K562 (cell line): Measurements from ENCODE around the gene FAM162B.

ENCODE experiments used
- JUND ChIP-seq, 2 experiments: IDR thresholded peaks; 2 replicates in 1 of 2; 3 replicates in 1 of 2; pipeline ENCODE4 v1.6.1; 2011; ENCODE audit warnings: borderline replicate concordance in 2 of 2, low read depth in 2 of 2, low read length in 2 of 2, improper control_type of control experiment in 1 of 2, missing biosample characterization in 1 of 2, missing genetic modification characterization in 1 of 2, missing genetic modification reagents in 1 of 2
- NR1H2 ChIP-seq: sonication (generic); formaldehyde crosslinking; IDR thresholded peaks from 2 replicates; pipeline ENCODE4 v1.4.0; 2020; ENCODE audit warnings: mild to moderate bottlenecking, missing genetic modification reagents
- RFX7 ChIP-seq: fragments of 250-450 bp; sonication (Bioruptor Pico); IDR thresholded peaks from 2 replicates; pipeline ENCODE4 v1.5.1; 2021; ENCODE audit warnings: mild to moderate bottlenecking
- ZNF324 ChIP-seq: fragments of 250-450 bp; sonication (Bioruptor Pico); IDR thresholded peaks from 2 replicates; pipeline ENCODE4 v1.4.0; 2020; ENCODE audit warnings: mild to moderate bottlenecking
- TF ChIP-seq, protein P1 (sequence below): fragments of 250-450 bp; sonication (Bioruptor Pico); IDR thresholded peaks from 2 replicates; pipeline ENCODE4 v1.8.0; 2021; ENCODE audit warnings: moderate library complexity, mild to moderate bottlenecking, inconsistent platforms
- TF ChIP-seq, protein P2 (sequence below): fragments of 250-450 bp; sonication (Bioruptor Pico); IDR thresholded peaks from 2 replicates; pipeline ENCODE4 v1.8.0; 2022; ENCODE audit warnings: moderate library complexity, mild to moderate bottlenecking, inconsistent platforms
- TF ChIP-seq, protein P3 (sequence below), 3 experiments: IDR thresholded peaks in 2 of 3; conservative IDR thresholded peaks in 1 of 3; 2 replicates each; pipeline ENCODE4 v1.5.1; 2011 to 2012; ENCODE audit warnings: low read length in 3 of 3, mild to moderate bottlenecking in 3 of 3, control low read depth in 2 of 3, improper control_type of control experiment in 1 of 3, inconsistent platforms in 1 of 3, low read depth in 1 of 3, mixed read lengths in 1 of 3, moderate library complexity in 1 of 3; ENCODE audit not compliant: insufficient read depth in 2 of 3

DNA sequence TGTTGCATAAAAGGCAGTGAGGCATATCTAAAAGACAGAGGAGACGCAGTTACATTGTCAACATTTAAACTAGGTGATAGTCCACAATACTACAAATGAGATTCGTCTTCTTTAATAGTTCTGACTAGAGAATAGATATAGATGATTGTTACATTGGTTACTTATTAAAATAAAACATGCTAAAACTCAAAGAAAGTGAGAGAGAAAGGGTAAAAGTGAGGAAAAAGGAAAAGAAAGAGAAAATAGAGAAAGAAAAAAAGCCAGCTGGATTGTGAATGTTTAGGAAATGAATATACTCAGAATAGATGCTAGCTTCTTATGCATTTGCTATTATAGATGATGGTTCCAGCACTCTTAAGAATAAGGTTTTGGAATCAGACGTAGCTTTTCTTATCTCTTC, 27.7 kb upstream of the FAM162B start:
- TF ChIP-seq, protein P1, sequence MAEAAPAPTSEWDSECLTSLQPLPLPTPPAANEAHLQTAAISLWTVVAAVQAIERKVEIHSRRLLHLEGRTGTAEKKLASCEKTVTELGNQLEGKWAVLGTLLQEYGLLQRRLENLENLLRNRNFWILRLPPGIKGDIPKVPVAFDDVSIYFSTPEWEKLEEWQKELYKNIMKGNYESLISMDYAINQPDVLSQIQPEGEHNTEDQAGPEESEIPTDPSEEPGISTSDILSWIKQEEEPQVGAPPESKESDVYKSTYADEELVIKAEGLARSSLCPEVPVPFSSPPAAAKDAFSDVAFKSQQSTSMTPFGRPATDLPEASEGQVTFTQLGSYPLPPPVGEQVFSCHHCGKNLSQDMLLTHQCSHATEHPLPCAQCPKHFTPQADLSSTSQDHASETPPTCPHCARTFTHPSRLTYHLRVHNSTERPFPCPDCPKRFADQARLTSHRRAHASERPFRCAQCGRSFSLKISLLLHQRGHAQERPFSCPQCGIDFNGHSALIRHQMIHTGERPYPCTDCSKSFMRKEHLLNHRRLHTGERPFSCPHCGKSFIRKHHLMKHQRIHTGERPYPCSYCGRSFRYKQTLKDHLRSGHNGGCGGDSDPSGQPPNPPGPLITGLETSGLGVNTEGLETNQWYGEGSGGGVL (CRISPR knock-in tag): no peak
- TF ChIP-seq JUND (IDR thresholded peaks at IDR 0.05; ENCODE audit: borderline replicate concordance, low read depth, low read length) (no peak), JUND (tag; IDR thresholded peaks at IDR 0.05; ENCODE audit: borderline replicate concordance, low read depth, low read length) (no peak), ZNF324 (CRISPR knock-in tag) (no peak), RFX7 (CRISPR knock-in tag) (no peak), NR1H2 (CRISPR knock-in tag) (no peak)
- TF ChIP-seq, protein P2, sequence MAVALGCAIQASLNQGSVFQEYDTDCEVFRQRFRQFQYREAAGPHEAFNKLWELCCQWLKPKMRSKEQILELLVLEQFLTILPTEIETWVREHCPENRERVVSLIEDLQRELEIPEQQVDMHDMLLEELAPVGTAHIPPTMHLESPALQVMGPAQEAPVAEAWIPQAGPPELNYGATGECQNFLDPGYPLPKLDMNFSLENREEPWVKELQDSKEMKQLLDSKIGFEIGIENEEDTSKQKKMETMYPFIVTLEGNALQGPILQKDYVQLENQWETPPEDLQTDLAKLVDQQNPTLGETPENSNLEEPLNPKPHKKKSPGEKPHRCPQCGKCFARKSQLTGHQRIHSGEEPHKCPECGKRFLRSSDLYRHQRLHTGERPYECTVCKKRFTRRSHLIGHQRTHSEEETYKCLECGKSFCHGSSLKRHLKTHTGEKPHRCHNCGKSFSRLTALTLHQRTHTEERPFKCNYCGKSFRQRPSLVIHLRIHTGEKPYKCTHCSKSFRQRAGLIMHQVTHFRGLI (CRISPR knock-in tag): no peak
- TF ChIP-seq, protein P3, sequence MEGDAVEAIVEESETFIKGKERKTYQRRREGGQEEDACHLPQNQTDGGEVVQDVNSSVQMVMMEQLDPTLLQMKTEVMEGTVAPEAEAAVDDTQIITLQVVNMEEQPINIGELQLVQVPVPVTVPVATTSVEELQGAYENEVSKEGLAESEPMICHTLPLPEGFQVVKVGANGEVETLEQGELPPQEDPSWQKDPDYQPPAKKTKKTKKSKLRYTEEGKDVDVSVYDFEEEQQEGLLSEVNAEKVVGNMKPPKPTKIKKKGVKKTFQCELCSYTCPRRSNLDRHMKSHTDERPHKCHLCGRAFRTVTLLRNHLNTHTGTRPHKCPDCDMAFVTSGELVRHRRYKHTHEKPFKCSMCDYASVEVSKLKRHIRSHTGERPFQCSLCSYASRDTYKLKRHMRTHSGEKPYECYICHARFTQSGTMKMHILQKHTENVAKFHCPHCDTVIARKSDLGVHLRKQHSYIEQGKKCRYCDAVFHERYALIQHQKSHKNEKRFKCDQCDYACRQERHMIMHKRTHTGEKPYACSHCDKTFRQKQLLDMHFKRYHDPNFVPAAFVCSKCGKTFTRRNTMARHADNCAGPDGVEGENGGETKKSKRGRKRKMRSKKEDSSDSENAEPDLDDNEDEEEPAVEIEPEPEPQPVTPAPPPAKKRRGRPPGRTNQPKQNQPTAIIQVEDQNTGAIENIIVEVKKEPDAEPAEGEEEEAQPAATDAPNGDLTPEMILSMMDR (IDR thresholded peaks at IDR 0.05 in 2 of 3, conservative IDR thresholded peaks at IDR 0.05 in 1 of 3; ENCODE audit: insufficient read depth in 2 of 3, low read depth in 1 of 3, low read length in 3 of 3): no peak
